Measurements from ENCODE around the gene PDIA6. TPM values are rescaled to one million over a fixed set of nuclear protein-coding genes. Genes with fewer than 3 reads are reported as not detected.

Gene PDIA6
- total and polyA plus RNA-seq, 2 donors from 2014 or later: 190 to 225 TPM

DNA sequence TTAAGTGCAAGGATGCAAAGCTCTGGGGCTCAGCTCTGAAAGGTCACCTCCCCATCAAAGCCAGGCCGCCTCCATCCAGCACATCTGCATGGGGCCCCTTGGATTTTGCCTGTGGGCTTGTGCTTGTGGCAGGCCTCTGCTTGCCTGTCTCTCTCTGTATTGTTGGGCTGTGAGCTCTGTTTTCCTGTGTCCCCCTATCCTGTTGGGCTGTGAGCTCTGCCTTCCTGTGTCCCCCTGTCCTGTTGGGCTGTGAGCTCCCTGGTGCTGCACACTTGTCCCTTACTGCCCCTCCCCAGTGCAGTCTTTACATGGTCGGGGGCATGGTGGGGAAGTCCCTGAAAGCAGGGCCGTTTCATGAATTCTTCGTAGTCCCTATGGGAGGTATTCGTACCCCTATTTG, 49.2 kb upstream of the PDIA6 start:
- H3K4me1 ChIP-seq (ENCODE audit: control insufficient read depth in 2 of 3, insufficient read depth in 2 of 3, low read depth in 1 of 3, low read length in 3 of 3): no peaks in the 10 kb centered on the region
- no peak overlapping the region for H3K9ac ChIP-seq (ENCODE audit: low read length in 3 of 3)
- H3K4me3 ChIP-seq (ENCODE audit: low read length in 3 of 3): no peak overlapping the region
- peaks cover 3% of the 10 kb centered on the region for H3K27me3 ChIP-seq (ENCODE audit: control insufficient read depth, insufficient read depth, low read length)
- H3K9me3 ChIP-seq (ENCODE audit: control insufficient read depth in 2 of 3, insufficient read depth in 1 of 3, low read length in 3 of 3): no peaks in the 10 kb centered on the region
- FAIRE-seq (no peak), DNase-seq (no peak)
- no peak overlapping the region for H3K27ac ChIP-seq (ENCODE audit: low read depth in 2 of 2, low read length in 2 of 2)
- intact Hi-C loops (cut with DNase I): no loop called here
- H3K36me3 ChIP-seq (ENCODE audit: control insufficient read depth in 2 of 3, insufficient read depth in 3 of 3, low read length in 3 of 3): no peaks in the 10 kb centered on the region
- TF ChIP-seq CTCF (IDR thresholded peaks at IDR 0.05; ENCODE audit: borderline replicate concordance, extremely low read depth, insufficient read depth): no peak

DNA sequence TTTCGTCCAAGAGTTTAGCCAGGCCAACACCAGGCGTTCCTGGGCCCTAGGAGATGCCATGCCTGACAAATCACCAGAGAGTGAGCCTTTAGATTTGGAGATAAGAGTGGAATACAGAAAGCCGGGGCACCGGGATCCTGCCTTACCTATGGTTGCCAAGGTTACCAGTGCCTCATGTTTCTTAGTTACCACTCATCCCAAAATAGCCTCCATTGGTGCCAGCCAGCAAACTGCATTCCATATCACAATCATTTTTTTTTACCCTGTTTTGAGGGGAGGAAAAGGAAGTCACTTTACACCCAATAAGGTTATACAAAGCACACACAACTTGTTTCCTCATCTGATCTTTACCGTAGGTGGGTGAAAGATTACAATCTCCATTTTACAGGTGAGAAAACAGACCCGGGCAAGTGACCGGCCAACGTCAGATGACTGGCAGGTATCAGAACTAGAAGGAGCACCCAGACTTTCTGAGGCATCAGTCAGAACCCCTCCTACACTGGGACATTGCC, 48.3 kb upstream of the PDIA6 start:
- no peak for FAIRE-seq

DNA sequence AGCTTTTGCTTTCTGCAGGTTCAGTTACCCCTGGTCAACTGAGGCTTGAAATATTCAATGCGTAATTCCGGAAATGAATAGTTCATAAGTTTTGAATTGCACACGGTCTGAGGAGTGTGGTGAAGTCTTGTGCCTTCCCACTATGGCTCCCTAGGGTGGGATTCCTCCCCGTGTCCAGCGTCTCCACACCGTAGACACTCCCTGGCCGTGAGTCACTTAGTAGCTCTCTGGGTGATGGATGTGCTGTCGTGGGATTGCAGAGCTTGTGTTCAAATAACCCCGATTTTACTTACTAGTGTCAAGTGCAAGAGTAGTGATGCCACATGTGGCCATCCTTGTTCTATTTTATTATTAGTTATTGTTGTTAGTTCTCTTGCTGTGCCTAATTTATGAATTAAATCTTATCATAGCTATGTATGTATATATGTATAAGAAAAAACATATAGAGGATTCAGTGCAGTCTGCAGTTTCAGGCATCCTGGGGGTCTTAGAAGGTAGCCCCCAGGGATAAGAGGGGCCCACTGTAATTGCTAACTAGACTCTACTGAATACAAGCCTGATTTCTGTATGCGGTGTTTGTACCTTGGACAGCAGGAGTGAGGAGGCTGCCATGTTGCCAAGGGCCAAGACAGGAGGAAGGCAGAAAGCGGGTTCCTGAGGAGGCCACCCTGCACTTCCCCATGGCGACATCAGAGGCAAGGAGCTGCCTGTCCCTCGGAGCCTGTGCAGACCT, 47.7 kb upstream of the PDIA6 start:
- DNase-seq: no peak
- H3K36me3 ChIP-seq (ENCODE audit: control insufficient read depth in 2 of 3, insufficient read depth in 3 of 3, low read length in 3 of 3): no peaks in the 10 kb centered on the region
- H3K4me1 ChIP-seq (ENCODE audit: control insufficient read depth in 2 of 3, insufficient read depth in 2 of 3, low read depth in 1 of 3, low read length in 3 of 3): no peaks in the 10 kb centered on the region
- H3K9me3 ChIP-seq (ENCODE audit: control insufficient read depth in 2 of 3, insufficient read depth in 1 of 3, low read length in 3 of 3): no peaks in the 10 kb centered on the region
- H3K27me3 ChIP-seq (ENCODE audit: control insufficient read depth, insufficient read depth, low read length): peaks cover 2% of the 10 kb centered on the region
- no peak for TF ChIP-seq CTCF (IDR thresholded peaks at IDR 0.05; ENCODE audit: borderline replicate concordance, extremely low read depth, insufficient read depth)
- no peak for FAIRE-seq
- H3K4me3 ChIP-seq (ENCODE audit: low read length in 3 of 3): no peak overlapping the region
- intact Hi-C loops (cut with DNase I): no loop called here
- H3K9ac ChIP-seq (ENCODE audit: low read length in 3 of 3): no peak overlapping the region
- no peak overlapping the region for H3K27ac ChIP-seq (ENCODE audit: low read depth in 2 of 2, low read length in 2 of 2)

More for the DNA sequence above, 48.3 kb upstream of the PDIA6 start:
- TF ChIP-seq CTCF (IDR thresholded peaks at IDR 0.05; ENCODE audit: borderline replicate concordance, extremely low read depth, insufficient read depth): no peak
- H3K27ac ChIP-seq (ENCODE audit: low read depth in 2 of 2, low read length in 2 of 2): no peak overlapping the region
- no peak overlapping the region for H3K9ac ChIP-seq (ENCODE audit: low read length in 3 of 3)
- H3K27me3 ChIP-seq (ENCODE audit: control insufficient read depth, insufficient read depth, low read length): peaks cover 3% of the 10 kb centered on the region
- H3K4me1 ChIP-seq (ENCODE audit: control insufficient read depth in 2 of 3, insufficient read depth in 2 of 3, low read depth in 1 of 3, low read length in 3 of 3): no peaks in the 10 kb centered on the region
- DNase-seq: no peak
- H3K4me3 ChIP-seq (ENCODE audit: low read length in 3 of 3): no peak overlapping the region
- intact Hi-C loops (cut with DNase I): no loop called here
- H3K9me3 ChIP-seq (ENCODE audit: control insufficient read depth in 2 of 3, insufficient read depth in 1 of 3, low read length in 3 of 3): no peaks in the 10 kb centered on the region
- no peaks in the 10 kb centered on the region for H3K36me3 ChIP-seq (ENCODE audit: control insufficient read depth in 2 of 3, insufficient read depth in 3 of 3, low read length in 3 of 3)
